GM13976 (cell line): ENCODE measurements around the gene FBLN2.
"Not testable (repeated sequence)": the region's sequence is repeated elsewhere in the genome, so short reads cannot be mapped to it uniquely, and the experiment has no call there.

ENCODE experiments used
- DNase-seq: peaks from one replicate; pipeline ENCODE4 v3.0.0; 2012; ENCODE audit warnings: low spot score
- CTCF ChIP-seq: IDR thresholded peaks from 2 replicates; pipeline ENCODE4 v1.5.1; 2012; ENCODE audit warnings: borderline replicate concordance, mild to moderate bottlenecking; ENCODE audit not compliant: insufficient read depth; ENCODE audit errors: extremely low read depth, missing control alignments, control extremely low read depth
- in situ Hi-C: fragments of 300-500 bp; cut with MboI; formaldehyde crosslinking; loops from one replicate; pipeline ENCODE4 v1.12.0; 2022; ENCODE audit warnings: low sequenced_read_pairs, mixed read lengths, inconsistent platforms; ENCODE audit not compliant: unreplicated experiment

Gene FBLN2

GRCh38 chr3:13561376-13561775, 12.5 kb downstream of the FBLN2 start:
- in situ Hi-C loops: no loop called here
- no peak for DNase-seq
- TF ChIP-seq CTCF: no peak

- no peak for TF ChIP-seq CTCF
- in situ Hi-C loops: no loop called here
- DNase-seq: no peak
Observed at GRCh38 chr3:13561967-13562366, 13.0 kb downstream of the FBLN2 start.

- DNase-seq, in situ Hi-C loops: not testable (repeated sequence)
Observed at GRCh38 chr3:13562421-13562820, 13.5 kb downstream of the FBLN2 start.

GRCh38 chr3:13563321-13563720, 14.4 kb downstream of the FBLN2 start:
- in situ Hi-C loops: no loop called here
- no peak for TF ChIP-seq CTCF
- no peak for DNase-seq

- in situ Hi-C loops: no loop called here
- DNase-seq: no peak
- no peak for TF ChIP-seq CTCF
Observed at GRCh38 chr3:13563911-13564310, 15.0 kb downstream of the FBLN2 start.

GRCh38 chr3:13564751-13565560, 16.0 kb downstream of the FBLN2 start:
- no peak for TF ChIP-seq CTCF
- in situ Hi-C loops: no loop called here
- DNase-seq: no peak

GRCh38 chr3:13565581-13566452, 16.9 kb downstream of the FBLN2 start:
- in situ Hi-C loops: no loop called here
- no peak for TF ChIP-seq CTCF
- DNase-seq: no peak
